ENCODE data around the gene NAA38. TPM values are rescaled to one million over a fixed set of nuclear protein-coding genes. Genes with fewer than 3 reads are reported as not detected.
A peak's percentile ranks its signal among the peaks of the same experiment; 100 is the strongest.

NAA38 gene
- total RNA-seq, 4 donors from 2014 or later, result 57.4 to 133 (median 96.6) TPM

DNA sequence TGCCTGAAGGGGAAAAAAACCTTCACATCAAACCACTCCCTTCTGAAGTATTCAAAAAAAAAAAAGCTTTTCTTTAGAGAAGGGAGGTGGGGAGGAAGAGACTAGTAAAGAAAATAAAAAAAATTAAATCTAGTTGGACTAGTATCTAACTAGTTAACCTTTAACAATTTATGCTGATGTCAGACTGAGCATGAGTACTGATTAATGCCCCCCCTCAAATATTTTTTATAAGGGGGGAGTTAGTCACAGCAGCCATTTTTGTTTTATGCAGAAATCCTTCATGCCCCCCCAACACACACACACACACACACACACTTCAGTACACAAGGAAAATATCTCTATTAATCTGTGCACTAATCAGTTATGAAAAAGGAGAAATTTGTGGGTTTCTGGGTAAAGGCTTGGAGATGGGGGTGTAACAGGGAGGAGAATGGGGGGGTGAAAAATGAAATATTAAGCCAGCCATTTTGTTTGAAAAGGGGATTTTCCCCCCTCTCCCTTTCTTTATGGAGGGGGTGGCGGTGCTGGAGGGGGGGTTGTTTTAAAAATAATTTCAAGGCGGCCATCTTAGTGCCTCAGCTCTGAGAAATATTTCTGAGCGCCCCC, 26.5 kb upstream of the NAA38 start:
- in situ Hi-C loops (cut with MboI; ENCODE audit: low sequenced_read_pairs in 4 of 4), result loop anchor here in 1 of 4 donors (25.0 kb wide), 1 partner anchor 147 kb away; no protein-coding TSS in a partner anchor
- H3K27me3 ChIP-seq, result peaks cover 28 to 47% (median 35%) of the 10 kb centered on the region in 3 donors
- no peaks in the 10 kb centered on the region for H3K36me3 ChIP-seq
- DNase-seq (no peak), ATAC-seq (no peak)
- H3K27ac ChIP-seq, result peak overlapping the region in 3 of 4 donors; percentile 10 to 42 (median 17)
- intact Hi-C loops (cut with DNase I; ENCODE audit: low total_unique reads), result loop anchor here (10.0 kb wide), 1 partner anchor 171 kb away; no protein-coding TSS in a partner anchor
- peaks cover 28 to 33% of the 10 kb centered on the region in 2 donors for H3K4me1 ChIP-seq
- H3K9me3 ChIP-seq, result no peaks in the 10 kb centered on the region
- H3K4me3 ChIP-seq, result no peak overlapping the region
- TF ChIP-seq, protein P1, sequence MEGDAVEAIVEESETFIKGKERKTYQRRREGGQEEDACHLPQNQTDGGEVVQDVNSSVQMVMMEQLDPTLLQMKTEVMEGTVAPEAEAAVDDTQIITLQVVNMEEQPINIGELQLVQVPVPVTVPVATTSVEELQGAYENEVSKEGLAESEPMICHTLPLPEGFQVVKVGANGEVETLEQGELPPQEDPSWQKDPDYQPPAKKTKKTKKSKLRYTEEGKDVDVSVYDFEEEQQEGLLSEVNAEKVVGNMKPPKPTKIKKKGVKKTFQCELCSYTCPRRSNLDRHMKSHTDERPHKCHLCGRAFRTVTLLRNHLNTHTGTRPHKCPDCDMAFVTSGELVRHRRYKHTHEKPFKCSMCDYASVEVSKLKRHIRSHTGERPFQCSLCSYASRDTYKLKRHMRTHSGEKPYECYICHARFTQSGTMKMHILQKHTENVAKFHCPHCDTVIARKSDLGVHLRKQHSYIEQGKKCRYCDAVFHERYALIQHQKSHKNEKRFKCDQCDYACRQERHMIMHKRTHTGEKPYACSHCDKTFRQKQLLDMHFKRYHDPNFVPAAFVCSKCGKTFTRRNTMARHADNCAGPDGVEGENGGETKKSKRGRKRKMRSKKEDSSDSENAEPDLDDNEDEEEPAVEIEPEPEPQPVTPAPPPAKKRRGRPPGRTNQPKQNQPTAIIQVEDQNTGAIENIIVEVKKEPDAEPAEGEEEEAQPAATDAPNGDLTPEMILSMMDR (IDR thresholded peaks at IDR 0.05 in 4 of 5, conservative IDR thresholded peaks at IDR 0.05 in 1 of 5), result no peak
- TF ChIP-seq POLR2A (IDR thresholded peaks at IDR 0.05), result no peak

DNA sequence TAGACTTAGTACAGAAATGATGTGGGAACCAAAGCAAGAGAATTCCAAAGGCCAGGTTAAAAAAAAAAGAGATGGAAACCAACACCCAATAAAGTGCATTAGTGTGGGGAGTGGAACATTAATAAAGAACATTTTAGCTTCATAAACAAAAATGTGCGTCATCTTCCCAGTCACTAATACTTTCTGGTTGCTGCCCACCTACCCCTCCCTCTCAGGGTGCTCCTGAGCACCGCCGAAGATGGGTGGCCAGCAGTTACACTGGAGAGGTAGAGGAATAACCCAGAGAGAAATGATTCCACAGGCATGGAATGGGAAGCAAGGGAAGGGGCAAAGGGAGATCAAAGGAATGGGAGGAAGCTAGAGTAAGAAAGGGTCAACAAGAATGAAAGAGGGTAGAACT, 25.3 kb upstream of the NAA38 start:
- no peak for ATAC-seq

DNA sequence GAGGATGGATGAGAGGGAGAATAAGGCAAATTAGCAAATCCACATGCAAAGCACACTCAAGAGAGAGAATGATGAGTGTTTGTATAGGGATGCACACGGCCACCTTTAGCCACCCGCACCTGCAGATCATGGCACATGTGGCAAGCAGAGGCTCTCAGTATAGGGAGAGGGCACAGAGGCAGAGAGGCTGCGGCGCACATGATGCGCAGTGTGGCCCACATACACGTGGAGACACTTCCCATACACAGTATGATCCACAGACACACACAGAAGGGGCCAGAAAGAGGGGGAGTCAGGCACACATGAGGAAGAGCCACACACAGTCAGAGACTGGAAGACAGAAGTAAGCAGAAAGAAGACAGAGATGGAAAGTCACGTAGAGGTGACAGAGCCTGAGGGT, 24.7 kb upstream of the NAA38 start:
- no peaks in the 10 kb centered on the region for H3K36me3 ChIP-seq
- H3K4me1 ChIP-seq, result peaks cover 14 to 17% of the 10 kb centered on the region in 2 donors
- DNase-seq (no peak), ATAC-seq (no peak)
- TF ChIP-seq POLR2A (IDR thresholded peaks at IDR 0.05), result no peak
- TF ChIP-seq, protein P1 (IDR thresholded peaks at IDR 0.05 in 4 of 5, conservative IDR thresholded peaks at IDR 0.05 in 1 of 5), result no peak
- in situ Hi-C loops (cut with MboI; ENCODE audit: low sequenced_read_pairs in 4 of 4) (loop anchor here in 1 of 4 donors (25.0 kb wide), 1 partner anchor 145 kb away; no protein-coding TSS in a partner anchor), intact Hi-C loops (cut with DNase I; ENCODE audit: low total_unique reads) (loop anchor here (10.0 kb wide), 1 partner anchor 173 kb away; no protein-coding TSS in a partner anchor)
- H3K9me3 ChIP-seq, result no peaks in the 10 kb centered on the region
- no peak overlapping the region for H3K27ac ChIP-seq
- H3K4me3 ChIP-seq, result no peak overlapping the region
- peaks cover 28 to 47% (median 41%) of the 10 kb centered on the region in 3 donors for H3K27me3 ChIP-seq

More for the DNA sequence above, 25.3 kb upstream of the NAA38 start:
- in situ Hi-C loops (cut with MboI; ENCODE audit: low sequenced_read_pairs in 4 of 4), result loop anchor here in 1 of 4 donors (25.0 kb wide), 1 partner anchor 145 kb away; no protein-coding TSS in a partner anchor
- Histone ChIP-seq H3K27me3 (peaks cover 28 to 47% (median 38%) of the 10 kb centered on the region in 3 donors), H3K27ac (no peak overlapping the region), H3K4me1 (peaks cover 18 to 21% of the 10 kb centered on the region in 2 donors), H3K36me3 (no peaks in the 10 kb centered on the region), H3K4me3 (no peak overlapping the region), H3K9me3 (no peaks in the 10 kb centered on the region)
- TF ChIP-seq POLR2A (IDR thresholded peaks at IDR 0.05), result no peak
- TF ChIP-seq, protein P1 (IDR thresholded peaks at IDR 0.05 in 4 of 5, conservative IDR thresholded peaks at IDR 0.05 in 1 of 5), result no peak
- no peak for DNase-seq
- intact Hi-C loops (cut with DNase I; ENCODE audit: low total_unique reads), result loop anchor here (10.0 kb wide), 1 partner anchor 172 kb away; no protein-coding TSS in a partner anchor

DNA sequence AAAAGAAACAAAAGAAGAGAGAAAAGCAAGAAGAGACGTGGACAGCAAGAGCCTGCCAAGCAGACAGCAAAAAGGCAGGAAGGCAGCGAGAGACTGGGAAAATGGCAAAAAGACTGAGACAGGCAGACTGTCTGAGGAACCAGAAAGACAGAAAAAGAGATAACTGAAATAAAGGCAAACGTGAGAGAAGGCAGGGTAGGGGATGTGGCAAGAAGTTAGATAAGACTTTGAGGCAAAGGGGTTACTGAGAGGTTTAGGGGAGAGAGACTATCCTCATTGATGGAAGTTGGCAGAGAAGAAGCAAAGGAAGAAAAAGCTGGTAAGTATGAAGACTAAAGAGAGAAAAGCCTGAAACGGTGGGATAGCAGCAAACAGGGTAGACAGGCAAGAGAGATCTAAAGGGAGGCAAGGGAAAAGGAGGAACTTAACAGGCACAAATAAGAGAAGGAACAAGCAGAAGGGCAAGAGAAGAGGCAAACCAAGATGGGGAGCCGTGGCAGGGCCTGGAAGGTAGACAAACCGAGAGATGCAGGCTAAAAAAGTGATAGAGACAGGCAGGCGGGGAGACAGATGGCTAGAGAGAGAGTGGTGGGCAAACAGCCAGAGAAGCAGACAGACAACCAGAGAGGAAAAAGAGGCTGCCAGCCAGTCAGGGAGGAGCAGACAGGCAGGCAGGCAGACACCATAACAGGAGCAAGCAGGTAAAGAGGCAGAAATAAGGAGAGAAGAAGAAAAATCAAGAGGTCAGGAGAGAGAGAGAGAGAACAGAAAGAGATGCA, 24.1 kb upstream of the NAA38 start:
- peaks cover 8 to 11% of the 10 kb centered on the region in 2 donors for H3K4me1 ChIP-seq
- no peak overlapping the region for H3K4me3 ChIP-seq
- H3K36me3 ChIP-seq, result no peaks in the 10 kb centered on the region
- ATAC-seq (no peak), DNase-seq (no peak)
- H3K27ac ChIP-seq, result no peak overlapping the region
- no peaks in the 10 kb centered on the region for H3K9me3 ChIP-seq
- no peak for TF ChIP-seq POLR2A (IDR thresholded peaks at IDR 0.05)
- TF ChIP-seq, protein P1 (IDR thresholded peaks at IDR 0.05 in 4 of 5, conservative IDR thresholded peaks at IDR 0.05 in 1 of 5), result no peak
- in situ Hi-C loops (cut with MboI; ENCODE audit: low sequenced_read_pairs in 4 of 4) (loop anchor here in 1 of 4 donors (25.0 kb wide), 1 partner anchor 144 kb away; no protein-coding TSS in a partner anchor), intact Hi-C loops (cut with DNase I; ENCODE audit: low total_unique reads) (loop anchor here (10.0 kb wide), 1 partner anchor 173 kb away; no protein-coding TSS in a partner anchor)
- peaks cover 22 to 42% (median 39%) of the 10 kb centered on the region in 3 donors for H3K27me3 ChIP-seq

All from gastrocnemius medialis (tissue), 4 donors.